Stimulated activated CD4-positive, alpha-beta T cell treated with anti-CD3 and anti-CD28 coated beads, Interleukin-12 subunit alpha, Interleukin-12 subunit beta, amount 100 ng/mL, for 48 hours (primary cell): Measurements from ENCODE around the gene TWSG1.
"Not testable (repeated sequence)": the region's sequence is repeated elsewhere in the genome, so short reads cannot be mapped to it uniquely, and the experiment has no call there.

Experiments
- DNase-seq, 3 donors: peaks; one replicate each; pipeline ENCODE4 v3.0.0-alpha.2; 2020; ENCODE audit warnings: low read depth in 2 of 3, low spot score in 1 of 3

Gene TWSG1

DNA sequence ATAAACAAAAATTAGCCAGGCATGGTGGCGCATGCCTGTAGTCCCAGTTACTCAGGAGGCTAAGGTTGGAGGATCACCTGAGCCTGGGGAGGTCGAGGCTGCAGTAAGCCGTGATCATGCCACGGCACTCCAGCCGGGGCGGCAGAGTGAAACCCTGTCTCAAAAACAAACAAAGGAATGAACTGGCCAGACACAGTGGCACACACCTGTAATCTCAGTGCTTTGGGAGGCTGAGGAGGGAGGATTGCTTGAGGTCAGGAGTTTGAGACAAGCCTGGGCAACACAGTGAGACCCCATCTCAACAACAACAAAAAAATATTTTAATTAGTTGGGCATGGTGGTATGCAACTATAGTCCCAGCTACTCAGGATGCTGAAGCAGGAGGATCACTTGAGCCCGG, 116.3 kb downstream of the TWSG1 start:
- not testable (repeated sequence) for DNase-seq
